ENCODE results near the gene ECSCR.
"Not testable (repeated sequence)": the region's sequence is repeated elsewhere in the genome, so short reads cannot be mapped to it uniquely, and the experiment has no call there.

ECSCR gene

GRCh38 chr5:139410121-139410992 lies 52.2 kb downstream of the ECSCR start:
- DNase-seq, result no peak

- DNase-seq, result not testable (repeated sequence)
These were observed 53.4 kb downstream of the ECSCR start for GRCh38 chr5:139409116-139409515.

GRCh38 chr5:139408191-139408590 lies 54.4 kb downstream of the ECSCR start:
- DNase-seq, result no peak

GRCh38 chr5:139407517-139407916 lies 55.0 kb downstream of the ECSCR start:
- DNase-seq, result no peak

GRCh38 chr5:139406963-139407362 lies 55.6 kb downstream of the ECSCR start:
- DNase-seq, result no peak

GRCh38 chr5:139404484-139404840 lies 58.1 kb downstream of the ECSCR start:
- no peak for DNase-seq

GRCh38 chr5:139403787-139404483 lies 58.6 kb downstream of the ECSCR start, which contains the start of gene SPATA24:
Gene SPATA24 (minus strand): TSS chr5:139404089. CDS start chr5:139404060, 29 bp downstream.
- peak; percentile 99 for DNase-seq

GRCh38 chr5:139403418-139403786 lies 59.1 kb downstream of the ECSCR start:
- no peak for DNase-seq

GRCh38 chr5:139402561-139403158 lies 59.9 kb downstream of the ECSCR start:
- no peak for DNase-seq

GRCh38 chr5:139401546-139401945 lies 61.0 kb downstream of the ECSCR start:
- no peak for DNase-seq

GRCh38 chr5:139399501-139400121 lies 62.9 kb downstream of the ECSCR start:
- DNase-seq, result no peak
